GM10266 (cell line): ENCODE measurements around the gene PON2.
A peak's percentile ranks its signal among the peaks of the same experiment; 100 is the strongest.

Experiments used
- DNase-seq: peaks from one replicate; pipeline ENCODE4 v3.0.0; 2012; ENCODE audit errors: extremely low spot score
- TF ChIP-seq, protein P1 (sequence below): IDR thresholded peaks from 2 replicates; pipeline ENCODE4 v1.5.1; 2012; ENCODE audit warnings: mild to moderate bottlenecking, low read depth; ENCODE audit not compliant: control insufficient read depth, insufficient read depth; ENCODE audit errors: missing control alignments

Gene PON2

DNA sequence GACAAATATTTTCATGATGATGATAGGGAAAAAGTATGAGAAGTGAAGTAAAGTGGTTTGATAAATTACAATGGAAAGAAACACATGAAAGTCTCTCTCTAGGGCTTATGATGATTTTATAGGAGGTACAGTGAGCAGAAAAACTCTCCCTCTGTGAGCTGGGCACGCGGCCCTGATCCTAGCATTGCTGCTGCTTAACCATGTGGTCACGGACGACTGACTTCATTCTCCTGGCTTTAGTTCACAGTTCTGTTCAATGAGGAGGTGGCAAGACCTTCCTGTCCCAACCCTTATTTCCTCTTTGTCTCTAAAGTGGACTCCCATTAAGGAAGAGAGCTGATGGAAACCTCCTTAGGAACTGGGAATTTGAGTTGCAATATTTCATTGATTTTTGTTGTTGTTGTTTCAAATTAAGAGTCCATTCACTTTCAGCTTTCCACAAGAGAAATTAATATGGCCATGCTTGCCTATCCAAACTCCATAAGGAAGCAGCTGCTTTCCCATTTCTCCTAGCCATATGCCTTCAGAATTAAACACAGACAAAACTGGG, 30.4 kb downstream of the PON2 start:
- TF ChIP-seq, protein P1, sequence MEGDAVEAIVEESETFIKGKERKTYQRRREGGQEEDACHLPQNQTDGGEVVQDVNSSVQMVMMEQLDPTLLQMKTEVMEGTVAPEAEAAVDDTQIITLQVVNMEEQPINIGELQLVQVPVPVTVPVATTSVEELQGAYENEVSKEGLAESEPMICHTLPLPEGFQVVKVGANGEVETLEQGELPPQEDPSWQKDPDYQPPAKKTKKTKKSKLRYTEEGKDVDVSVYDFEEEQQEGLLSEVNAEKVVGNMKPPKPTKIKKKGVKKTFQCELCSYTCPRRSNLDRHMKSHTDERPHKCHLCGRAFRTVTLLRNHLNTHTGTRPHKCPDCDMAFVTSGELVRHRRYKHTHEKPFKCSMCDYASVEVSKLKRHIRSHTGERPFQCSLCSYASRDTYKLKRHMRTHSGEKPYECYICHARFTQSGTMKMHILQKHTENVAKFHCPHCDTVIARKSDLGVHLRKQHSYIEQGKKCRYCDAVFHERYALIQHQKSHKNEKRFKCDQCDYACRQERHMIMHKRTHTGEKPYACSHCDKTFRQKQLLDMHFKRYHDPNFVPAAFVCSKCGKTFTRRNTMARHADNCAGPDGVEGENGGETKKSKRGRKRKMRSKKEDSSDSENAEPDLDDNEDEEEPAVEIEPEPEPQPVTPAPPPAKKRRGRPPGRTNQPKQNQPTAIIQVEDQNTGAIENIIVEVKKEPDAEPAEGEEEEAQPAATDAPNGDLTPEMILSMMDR: no peak
- no peak for DNase-seq

DNA sequence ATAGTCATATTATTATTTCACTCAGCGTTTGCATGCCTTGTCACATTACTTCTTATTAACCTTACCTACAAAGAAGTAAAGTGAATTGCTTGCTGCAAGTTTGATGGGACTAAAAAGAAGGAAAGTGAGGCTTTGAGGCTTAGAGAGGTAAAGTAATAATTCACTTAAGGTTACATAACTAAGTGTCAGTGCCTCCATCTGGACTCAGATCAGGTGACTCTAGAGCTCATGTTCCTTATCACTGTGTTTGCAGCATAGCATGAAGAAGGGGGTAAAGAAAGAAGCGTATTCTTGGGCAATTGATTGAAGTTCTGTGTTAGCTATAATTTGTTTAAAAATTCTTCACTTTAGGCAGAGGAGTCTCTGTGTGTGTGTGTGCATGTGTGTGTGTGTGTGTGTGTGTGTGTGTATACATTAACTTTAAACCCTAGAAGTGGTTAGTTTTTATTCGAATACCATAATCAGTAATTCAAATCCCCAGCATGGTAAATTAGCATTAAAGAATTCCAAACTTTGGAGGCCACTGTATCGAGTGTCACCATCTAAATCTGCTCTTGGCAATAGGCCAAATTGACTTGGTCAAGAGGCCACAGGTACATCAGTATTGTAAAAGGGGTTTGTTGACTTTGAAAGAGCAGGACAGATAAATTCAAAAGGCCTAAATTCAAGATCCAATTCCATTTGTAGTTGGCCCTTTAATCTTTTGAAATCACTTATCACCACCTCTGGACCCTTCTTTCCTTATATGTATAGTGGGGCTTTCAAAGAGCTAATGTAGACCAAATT, 36.5 kb downstream of the PON2 start:
- DNase-seq: no peak
- TF ChIP-seq, protein P1: no peak

DNA sequence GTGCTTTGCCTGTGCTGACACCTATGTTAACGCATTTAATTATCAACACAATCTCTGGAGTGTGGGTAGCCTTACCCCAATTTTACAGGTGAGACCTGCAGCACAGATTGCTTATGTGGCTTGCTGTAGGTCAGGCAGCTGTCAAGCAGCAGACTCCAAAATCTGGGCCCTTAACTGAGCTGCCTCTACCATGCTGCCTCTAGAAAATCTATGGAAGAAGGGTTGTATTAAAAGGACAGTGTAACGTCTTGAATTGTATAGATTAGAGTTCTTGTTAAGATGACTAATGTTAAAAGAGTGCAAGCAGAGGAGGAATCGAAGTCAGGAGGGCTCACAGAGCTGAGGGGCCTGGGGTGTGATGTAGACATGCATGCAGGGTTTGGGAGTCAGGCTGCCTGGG, 37.4 kb downstream of the PON2 start:
- TF ChIP-seq, protein P1: no peak
- no peak for DNase-seq

DNA sequence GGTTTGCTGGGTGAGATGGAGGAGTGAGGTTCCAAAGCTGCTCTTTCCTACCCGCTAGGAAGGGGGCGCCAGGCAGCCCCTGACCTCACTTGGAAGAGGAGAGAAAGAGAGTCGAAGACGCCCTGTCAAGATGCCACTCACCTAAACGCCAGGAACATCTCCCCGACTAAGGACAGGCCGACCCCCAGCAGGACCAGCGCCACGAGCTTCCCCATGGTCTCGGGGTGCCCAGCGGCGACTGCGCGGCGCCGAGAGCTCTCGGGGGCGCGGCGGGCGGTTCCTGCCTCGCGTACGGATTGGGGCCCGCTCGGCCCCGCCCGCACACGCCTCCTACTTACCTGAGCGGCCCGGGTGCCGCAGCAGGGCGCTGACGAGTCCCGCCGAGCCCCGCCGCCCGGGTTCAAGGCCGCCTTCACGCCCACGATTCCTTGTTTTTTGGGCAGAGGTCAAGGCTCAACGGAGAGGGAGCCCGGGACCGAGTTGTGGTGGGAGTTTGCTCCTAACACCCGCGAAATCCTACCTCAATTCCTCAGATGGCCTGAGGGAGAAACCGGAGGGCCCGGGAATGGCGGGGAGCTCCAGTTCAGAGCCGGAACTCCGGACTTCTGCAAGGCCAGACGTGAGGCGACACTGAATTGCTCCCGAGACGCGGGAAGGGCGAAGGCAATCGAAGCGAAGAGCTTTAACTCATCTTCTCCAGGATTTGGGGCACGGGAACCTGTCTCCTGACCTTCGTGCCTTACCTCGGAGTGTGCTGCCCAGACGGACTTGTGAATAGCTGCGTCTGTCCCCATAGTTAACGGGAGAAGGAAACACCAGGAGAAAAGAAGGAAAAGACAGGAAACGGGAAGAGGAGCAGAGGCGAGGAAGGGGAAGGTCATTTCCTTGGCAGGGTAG, 38.4 kb downstream of the PON2 start, which contains the start of gene PON3:
TSS of gene PON3 (minus strand) at position 240 of the 897 bp plus-strand sequence. CDS start at position 215, 25 bp downstream.
- TF ChIP-seq, protein P1: peak; percentile 45
- DNase-seq: peak; percentile 73

DNA sequence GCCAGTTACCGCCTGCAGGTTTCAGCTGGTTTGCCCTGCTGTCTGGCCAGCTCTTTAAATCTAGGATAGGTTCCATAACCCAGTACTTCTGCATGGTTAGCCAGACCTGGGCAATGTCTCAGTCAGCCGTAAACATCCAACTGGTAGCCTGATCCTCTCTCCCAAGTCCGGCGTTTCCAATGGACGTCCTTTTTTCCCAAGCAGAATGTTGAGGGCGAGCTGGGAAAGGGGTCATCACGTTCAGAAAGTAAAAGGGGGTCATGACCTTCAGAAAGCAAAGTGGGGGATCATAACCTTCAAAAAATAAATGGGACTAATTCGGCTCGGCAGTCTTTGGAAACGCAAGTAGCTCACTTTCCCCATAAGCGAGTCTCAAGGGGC, 39.1 kb downstream of the PON2 start:
- DNase-seq: no peak
- TF ChIP-seq, protein P1: no peak

DNA sequence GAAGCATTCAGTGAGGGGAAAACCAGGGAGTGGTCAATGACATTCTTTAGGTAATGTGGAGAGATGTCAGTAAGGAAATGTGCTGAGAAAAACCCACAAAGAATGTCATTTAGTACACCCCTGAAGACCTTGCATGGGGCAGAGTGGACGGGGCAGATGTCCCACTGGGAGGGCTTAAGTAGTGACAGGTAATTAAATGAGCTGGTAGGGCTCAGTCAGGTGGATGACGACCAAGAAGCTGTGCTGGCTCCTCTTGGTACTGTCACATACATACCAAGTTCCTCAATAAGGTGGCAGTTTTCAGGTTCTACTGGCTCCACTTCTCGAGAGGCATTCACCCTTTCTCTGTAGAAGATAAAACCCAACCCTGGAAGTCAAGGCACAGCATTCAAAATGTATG, 40.5 kb downstream of the PON2 start:
- peak; percentile 23 for DNase-seq
- TF ChIP-seq, protein P1: no peak
